ENCODE measurements around the gene DRG2. TPM values are rescaled to one million over a fixed set of nuclear protein-coding genes. Genes with fewer than 3 reads are reported as not detected.

Gene DRG2
- total and polyA plus RNA-seq, 2 of the 8 experiments (the other 6 are each of a cell fraction or from before 2014, with no cell fraction given) = 44.6 to 47.8 TPM

GRCh38 chr17:18038861-18039534 lies 48.8 kb upstream of the DRG2 start, which contains the start of the genes ATPAF2 and GID4 (continued):
- TF ChIP-seq NRF1 (IDR thresholded peaks at IDR 0.05; ENCODE audit: low read depth, low read length) (peak; percentile 45), HDAC2 (IDR thresholded peaks at IDR 0.05; ENCODE audit: borderline replicate concordance in 1 of 2, low read depth in 2 of 2, low read length in 2 of 2) (0 out of 4 replicates have a peak, but pooled peaks of 1 of the 2 experiments have one; percentile 32), RNF2 (IDR thresholded peaks at IDR 0.05; ENCODE audit: borderline replicate concordance, low read depth, low read length, missing control alignments, poor library complexity, severe bottlenecking) (no peak), RXRA (IDR thresholded peaks at IDR 0.05; ENCODE audit: insufficient read depth, low read depth, low read length) (no peak), RBBP5 (IDR thresholded peaks at IDR 0.05; ENCODE audit: borderline replicate concordance, low read depth, low read length) (peak; percentile 89), CEBPB (IDR thresholded peaks at IDR 0.05; ENCODE audit: low read depth, low read length) (no peak), PHF8 (conservative IDR thresholded peaks at IDR 0.05; ENCODE audit: low read depth, low read length) (peak; percentile 71), BCL11A (IDR thresholded peaks at IDR 0.05; ENCODE audit: low read depth in 2 of 2, low read length in 2 of 2) (no peak), GTF2F1 (IDR thresholded peaks at IDR 0.05; ENCODE audit: borderline replicate concordance, low read depth, low read length) (no peak), BRCA1 (IDR thresholded peaks at IDR 0.05; ENCODE audit: low read depth, low read length) (no peak; the same call in 1 of the 2 replicates), EGR1 (IDR thresholded peaks at IDR 0.05; ENCODE audit: borderline replicate concordance, low read depth, low read length) (no peak), KDM4A (IDR thresholded peaks at IDR 0.05; ENCODE audit: low read depth, low read length, severe bottlenecking) (peak; percentile 94), POU5F1 (IDR thresholded peaks at IDR 0.05; ENCODE audit: low read depth, low read length) (0 out of 2 replicates have a peak, but pooled peaks have one; percentile 40), CBX5 (IDR thresholded peaks at IDR 0.05; ENCODE audit: low read depth, low read length) (no peak), SIRT6 (IDR thresholded peaks at IDR 0.05; ENCODE audit: low read length) (no peak), CHD1 (IDR thresholded peaks at IDR 0.05; ENCODE audit: low read depth, low read length) (no peak), GABPA (IDR thresholded peaks at IDR 0.05; ENCODE audit: borderline replicate concordance, insufficient read depth, low read length) (no peak), SRF (IDR thresholded peaks at IDR 0.05; ENCODE audit: low read depth, low read length) (0 out of 2 replicates have a peak, but pooled peaks have one; percentile 37), SIN3A (conservative IDR thresholded peaks at IDR 0.05 in 1 of 2, IDR thresholded peaks at IDR 0.05 in 1 of 2; ENCODE audit: low read depth in 1 of 2, low read length in 2 of 2) (peak in 1 of 2 experiments; percentile 90; a peak in 2 of 4 replicates)
- TF ChIP-seq, protein P1, sequence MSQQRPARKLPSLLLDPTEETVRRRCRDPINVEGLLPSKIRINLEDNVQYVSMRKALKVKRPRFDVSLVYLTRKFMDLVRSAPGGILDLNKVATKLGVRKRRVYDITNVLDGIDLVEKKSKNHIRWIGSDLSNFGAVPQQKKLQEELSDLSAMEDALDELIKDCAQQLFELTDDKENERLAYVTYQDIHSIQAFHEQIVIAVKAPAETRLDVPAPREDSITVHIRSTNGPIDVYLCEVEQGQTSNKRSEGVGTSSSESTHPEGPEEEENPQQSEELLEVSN (IDR thresholded peaks at IDR 0.05) = 0 out of 2 replicates have a peak, but pooled peaks have one; percentile 36
- TF ChIP-seq, protein P2, sequence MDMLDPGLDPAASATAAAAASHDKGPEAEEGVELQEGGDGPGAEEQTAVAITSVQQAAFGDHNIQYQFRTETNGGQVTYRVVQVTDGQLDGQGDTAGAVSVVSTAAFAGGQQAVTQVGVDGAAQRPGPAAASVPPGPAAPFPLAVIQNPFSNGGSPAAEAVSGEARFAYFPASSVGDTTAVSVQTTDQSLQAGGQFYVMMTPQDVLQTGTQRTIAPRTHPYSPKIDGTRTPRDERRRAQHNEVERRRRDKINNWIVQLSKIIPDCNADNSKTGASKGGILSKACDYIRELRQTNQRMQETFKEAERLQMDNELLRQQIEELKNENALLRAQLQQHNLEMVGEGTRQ (IDR thresholded peaks at IDR 0.05; ENCODE audit: low read length) = peak; percentile 97
